Endothelial cell of umbilical vein (primary cell): ENCODE measurements around the gene FAM124B.

Source experiments
- CTCF ChIP-seq, 2 donors: IDR thresholded peaks; 1 replicate in 1 of 2; 2 replicates in 1 of 2; pipeline ENCODE4 v1.5.1; 2011; ENCODE audit warnings: low read length in 2 of 2, mild to moderate bottlenecking in 2 of 2, moderate library complexity in 2 of 2, control low read depth in 1 of 2, inconsistent platforms in 1 of 2, low read depth in 1 of 2; ENCODE audit not compliant: insufficient read depth in 1 of 2; ENCODE audit errors: extremely low read depth in 1 of 2
- JUN ChIP-seq: IDR thresholded peaks from 2 replicates; pipeline ENCODE4 v1.6.1; 2011; ENCODE audit warnings: borderline replicate concordance, low read depth; ENCODE audit not compliant: insufficient read length, insufficient read depth
- POLR2A ChIP-seq: IDR thresholded peaks from 2 replicates; pipeline ENCODE4 v1.6.1; 2012; ENCODE audit warnings: low read depth, mild to moderate bottlenecking, control low read depth, low read length

GRCh38 chr2:224432003-224432579 lies 30.2 kb upstream of the FAM124B start:
- no peak for TF ChIP-seq CTCF (IDR thresholded peaks at IDR 0.05; ENCODE audit: extremely low read depth in 1 of 2, insufficient read depth in 1 of 2, low read depth in 1 of 2, low read length in 2 of 2)
- TF ChIP-seq JUN, result no peak
- TF ChIP-seq POLR2A, result no peak
